Ramos (cell line): Measurements from ENCODE around the gene RPS6KA2.

Source experiments
- in situ Hi-C: fragments of 300-500 bp; cut with MboI; formaldehyde crosslinking; loops from one replicate; pipeline ENCODE4 v1.14.3; 2022; ENCODE audit warnings: low sequenced_read_pairs; ENCODE audit not compliant: unreplicated experiment

The RPS6KA2 gene

DNA sequence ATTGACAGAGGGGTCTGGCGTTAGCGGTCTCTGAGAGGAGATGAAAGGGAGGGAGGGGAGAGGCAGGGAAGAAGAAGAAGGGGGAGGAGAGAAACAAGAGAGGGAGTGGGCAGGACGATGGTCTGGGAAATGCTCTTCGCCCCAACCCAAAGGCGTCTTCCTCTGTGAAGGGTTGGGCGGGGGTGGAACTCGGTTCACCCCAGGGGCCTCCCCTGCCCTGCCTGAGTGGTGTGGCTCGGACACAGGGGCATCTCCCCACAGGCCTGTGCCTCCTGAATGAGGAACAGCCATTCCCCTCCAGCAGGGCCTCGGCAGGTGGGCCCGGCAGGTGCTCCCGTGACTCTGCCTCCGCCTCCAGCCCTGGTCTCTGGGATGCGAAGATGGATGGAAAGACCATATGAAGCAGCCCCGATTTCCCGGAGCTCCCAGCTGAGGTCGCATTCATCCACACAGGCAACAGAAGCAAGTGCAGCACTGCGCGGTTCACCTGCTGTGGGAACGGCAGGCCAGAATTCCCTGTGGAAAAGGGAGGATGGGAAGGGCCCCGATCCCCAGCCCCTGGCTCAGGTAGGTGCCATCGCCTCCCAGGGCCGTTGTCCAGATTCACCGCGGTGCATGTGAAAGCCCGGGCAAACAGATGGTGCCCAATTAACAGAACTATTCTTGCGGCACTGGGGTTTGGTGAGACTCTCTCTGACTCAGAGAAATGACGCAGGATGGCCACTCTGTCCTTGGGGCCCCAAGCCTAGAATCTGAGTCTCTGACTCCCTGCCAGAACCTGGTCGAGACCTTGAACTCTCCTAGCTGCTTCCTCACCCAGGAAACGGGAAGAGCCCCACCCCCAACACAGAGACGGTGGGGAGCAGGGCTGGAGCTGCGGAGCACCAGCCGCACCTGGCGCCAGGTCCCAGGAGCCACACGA is 29.4 kb upstream of the RPS6KA2 start:
- in situ Hi-C loops, result no loop called here

DNA sequence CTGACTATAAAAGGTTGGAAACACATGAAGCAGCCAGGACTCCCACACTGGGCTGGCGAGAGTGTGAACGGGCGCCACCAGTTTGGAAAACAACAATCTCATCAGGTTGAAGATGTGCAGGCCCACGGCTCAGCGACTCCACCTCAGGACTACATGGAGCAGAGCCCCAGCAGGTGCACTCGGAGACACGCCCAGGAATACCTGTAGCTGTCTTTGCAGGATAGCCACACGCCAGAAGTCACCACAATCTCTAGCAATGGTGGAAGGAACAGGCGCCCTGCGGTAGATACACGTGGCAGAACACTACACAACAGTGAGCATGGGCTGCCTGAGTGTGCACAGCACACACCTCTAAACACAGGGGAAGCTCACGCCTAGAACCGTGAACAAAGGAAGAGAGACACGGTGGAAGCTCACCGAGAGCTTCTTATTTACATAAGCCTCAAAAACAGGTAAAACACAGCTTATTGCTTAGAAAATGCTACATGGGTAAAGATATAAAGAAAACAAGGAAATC is 28.7 kb upstream of the RPS6KA2 start:
- in situ Hi-C loops, result no loop called here

DNA sequence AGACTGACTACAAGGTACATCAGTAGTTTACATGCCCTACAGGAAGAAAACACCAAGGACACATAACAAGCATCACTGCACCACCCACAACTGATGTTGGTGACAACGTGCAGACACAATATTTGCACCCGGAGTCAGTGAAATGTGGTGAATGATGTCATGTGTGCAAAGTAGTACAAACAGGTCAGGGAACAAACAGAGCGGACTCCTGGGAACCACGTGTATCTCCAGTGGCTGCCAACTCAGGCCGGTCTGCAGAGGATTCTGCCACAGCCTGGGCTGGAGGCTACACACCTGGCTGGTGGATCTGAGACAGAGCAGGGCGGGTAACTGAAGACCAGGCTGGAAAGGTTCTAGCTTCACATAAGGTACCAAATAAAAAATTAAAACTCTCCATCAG is 28.2 kb upstream of the RPS6KA2 start:
- in situ Hi-C loops, result no loop called here

DNA sequence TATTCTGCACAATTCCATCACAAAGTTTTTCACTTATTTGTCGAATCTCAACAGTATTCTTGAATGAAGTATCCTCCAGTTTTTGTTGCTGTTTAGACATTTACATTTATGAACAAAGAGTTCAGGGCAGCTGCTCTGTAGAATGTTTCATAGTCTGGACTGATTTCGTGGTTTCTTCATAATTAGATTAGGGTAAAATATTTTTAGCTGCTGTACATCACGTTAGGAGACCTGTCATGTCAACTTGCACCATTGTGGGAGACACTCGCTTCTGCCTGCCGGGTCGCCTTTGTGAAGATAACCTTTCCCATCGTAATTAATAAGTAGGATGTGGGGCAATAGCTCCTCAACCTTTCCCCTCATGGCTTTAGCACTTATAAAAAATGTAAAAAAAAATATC is 27.5 kb upstream of the RPS6KA2 start:
- in situ Hi-C loops, result no loop called here

DNA sequence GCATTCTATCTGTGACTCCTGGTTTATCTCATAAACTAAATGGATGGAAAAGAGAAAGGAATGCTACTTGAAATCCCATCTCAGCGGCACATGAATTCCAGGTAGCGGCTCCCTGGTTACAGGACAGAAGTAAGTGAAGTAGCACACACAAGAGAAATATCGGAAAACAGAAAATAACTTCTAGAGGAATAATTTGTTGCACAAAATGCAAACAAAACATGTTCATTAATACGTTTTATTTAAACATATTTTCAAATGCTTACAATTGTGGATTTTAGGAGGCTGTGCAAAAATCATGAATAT is 26.5 kb upstream of the RPS6KA2 start:
- in situ Hi-C loops, result no loop called here

DNA sequence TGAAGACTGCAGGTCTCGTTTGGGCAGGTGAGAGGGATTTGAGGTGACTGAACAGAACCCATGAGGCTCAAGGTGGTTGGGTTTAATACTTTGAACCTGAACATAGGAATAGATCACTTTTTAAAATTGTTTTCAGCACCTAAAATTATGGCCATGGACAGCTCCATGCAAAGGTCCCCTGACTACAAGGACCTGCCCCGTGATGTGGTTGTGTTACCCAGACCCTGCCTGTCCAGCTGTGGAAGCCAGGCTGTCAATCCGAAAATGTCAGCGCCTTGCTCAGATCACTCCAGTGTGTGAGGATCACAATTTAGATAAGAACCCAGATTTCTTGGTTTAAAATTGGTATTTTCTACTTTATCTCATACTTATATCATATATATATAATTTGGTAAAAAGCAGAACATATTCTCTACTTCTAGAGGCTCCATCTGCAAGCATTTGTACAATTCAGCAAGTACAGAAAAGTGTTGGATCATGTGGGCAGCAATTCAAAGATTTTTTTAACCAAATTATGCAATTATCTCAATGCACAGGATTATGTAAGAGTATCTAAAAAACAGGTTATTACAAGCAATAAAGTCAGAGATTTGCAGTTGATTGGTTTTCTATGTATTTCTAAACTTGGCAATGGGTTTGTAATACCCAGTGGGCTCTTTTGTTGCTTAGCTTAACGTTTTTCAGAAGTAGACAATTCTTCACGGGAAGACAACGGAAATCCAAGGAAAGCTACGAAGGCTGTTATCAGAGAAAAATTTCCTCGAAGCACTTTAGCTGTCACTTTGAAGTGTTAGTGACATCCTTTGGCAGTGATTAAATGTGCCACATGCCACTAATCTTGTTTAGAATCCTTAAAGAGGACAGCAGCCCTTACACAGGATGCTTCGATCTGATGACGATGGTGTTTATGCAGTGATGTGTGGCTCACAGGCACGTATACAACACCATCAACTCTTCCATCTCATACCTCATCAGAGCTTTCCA is 24.1 kb upstream of the RPS6KA2 start:
- in situ Hi-C loops, result no loop called here

DNA sequence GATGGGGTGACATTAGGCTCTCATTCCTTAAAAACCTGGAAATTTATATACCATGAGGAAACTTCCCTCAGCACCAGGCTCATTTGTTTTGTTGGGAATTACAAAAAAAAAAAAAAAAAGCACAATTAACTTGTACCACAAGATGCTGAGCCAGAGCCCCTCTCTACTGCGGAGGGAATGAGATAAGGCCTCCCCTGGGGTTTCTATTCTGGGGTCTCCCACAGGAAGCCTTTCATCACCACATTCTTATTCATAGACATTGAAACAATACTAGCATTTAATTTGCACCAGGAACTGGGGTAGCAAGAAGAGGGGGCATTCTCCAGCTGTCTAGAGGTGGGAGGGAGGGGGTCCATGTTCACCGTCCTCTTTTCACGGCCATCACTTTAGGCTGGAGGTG is 23.0 kb upstream of the RPS6KA2 start:
- in situ Hi-C loops, result no loop called here

DNA sequence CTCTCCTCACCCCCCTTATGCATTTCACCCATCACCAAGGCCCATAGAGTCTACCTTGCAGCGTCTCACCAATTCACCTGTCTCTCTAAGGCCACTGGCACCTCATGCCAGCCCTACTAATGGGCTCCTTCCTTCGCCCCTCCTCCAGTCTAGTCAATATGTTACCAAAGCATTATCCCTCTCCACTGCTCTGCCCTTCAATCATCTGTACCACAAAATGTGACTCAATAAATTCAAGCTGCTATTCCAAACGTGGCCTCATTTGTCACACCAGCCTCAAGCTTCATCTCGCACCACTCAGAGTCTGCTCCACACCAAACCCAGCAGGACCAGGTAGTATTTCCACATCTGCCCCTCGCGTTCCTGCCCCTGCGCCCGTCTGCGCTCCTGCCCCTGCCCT is 21.8 kb upstream of the RPS6KA2 start:
- in situ Hi-C loops, result no loop called here

DNA sequence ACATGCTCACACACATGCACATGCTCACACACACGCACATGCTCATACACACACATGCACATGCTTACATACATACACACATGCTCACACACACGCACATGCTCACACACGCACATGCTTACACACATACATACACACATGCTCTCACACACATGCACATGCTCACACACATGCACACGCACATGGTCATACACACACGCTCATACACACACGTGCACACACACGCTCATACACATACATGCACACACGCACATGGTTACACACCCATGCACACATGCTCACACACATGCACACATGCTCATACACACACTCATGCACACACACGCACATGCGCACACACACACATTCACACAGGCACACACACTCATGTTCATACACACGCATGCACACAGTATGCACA is 20.8 kb upstream of the RPS6KA2 start:
- in situ Hi-C loops, result no loop called here

DNA sequence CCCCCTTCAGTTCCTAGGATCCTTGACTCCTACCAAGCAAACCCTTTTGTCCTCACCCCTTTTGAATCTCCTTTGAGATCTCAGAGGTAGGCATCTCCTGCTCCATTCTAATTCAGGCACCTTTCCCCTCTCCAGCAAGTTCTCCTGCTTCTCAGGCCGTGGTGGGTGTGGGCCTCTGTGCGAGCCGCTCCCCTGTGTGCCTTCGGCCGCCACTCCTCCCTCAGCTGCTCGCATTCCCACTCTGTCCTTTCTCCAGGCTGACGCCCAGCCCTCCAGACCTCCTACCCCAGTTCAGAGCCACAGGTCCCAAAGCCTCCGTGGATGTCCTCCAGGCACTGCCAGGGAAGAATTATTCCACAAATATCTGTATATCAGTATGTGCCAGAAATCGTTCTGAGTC is 19.7 kb upstream of the RPS6KA2 start:
- in situ Hi-C loops, result no loop called here

DNA sequence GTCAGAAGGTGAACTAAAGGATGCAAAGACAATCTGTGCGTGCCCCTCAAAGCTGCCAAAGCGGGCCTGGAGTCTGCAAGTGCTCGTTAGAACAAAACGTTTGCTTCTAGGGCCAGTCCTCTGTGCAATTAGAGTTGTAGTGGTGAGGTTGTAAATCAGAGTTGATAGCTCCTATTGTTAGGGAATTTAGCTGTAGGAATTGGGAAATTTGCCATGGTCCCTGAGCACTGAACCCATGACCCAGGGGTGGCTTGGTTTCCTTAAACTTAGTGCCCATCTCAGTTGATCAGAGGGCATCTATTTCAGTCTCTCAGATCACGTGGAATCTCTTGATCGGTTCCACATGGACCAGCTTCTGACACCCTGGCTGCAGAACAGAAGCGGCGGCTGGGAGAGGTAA is 18.8 kb upstream of the RPS6KA2 start:
- in situ Hi-C loops, result no loop called here

DNA sequence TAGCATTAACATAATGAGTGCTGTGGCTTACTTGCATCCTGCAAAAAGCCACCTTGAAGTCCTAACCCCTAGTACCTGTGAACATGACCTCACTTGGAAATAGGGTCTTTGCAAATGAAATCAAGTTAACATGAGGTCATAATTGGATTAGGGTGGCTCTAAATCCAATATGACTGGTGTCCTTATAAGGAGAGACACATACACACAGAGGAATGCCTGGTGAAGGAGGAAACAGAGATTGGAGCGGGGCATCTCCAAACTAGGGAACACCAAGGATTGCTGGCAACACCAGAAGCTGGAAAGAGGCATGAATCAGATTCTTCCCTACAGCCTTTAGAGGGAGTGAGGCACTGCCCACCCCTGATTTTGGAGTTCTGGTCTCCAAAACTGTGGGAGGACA is 17.6 kb upstream of the RPS6KA2 start:
- in situ Hi-C loops, result no loop called here

DNA sequence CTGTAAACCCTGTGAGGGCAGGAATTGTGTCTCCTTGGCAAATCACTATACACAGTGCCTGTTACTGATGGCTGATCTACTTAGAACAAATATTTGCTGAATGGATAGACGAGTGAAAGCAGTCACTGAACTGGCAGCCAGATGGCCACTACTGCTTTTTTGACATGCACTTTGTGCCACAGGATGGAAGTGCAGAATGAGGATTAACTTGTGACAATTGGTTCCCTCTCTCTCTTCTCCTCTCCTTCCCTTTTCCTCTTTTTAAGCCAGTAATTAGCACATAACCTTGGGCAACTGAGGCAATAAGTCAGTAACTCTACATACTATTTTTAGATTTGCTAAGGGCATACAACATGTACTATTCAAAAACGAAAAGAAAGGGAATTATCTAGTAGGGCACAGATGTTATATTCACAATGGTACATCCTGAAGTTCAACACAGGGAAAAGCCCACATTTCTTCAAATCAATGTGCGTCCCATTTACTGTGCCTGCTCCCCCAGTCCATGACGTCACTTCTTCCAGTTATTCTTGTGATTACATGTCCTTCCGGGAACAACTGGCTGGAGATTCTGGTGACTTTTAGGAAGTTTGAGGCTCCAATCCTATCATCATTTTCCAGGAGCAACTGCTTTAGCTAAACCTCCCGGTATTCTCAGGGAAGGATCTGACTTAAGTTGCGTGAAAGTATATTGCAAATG is 17.0 kb upstream of the RPS6KA2 start:
- in situ Hi-C loops, result no loop called here

DNA sequence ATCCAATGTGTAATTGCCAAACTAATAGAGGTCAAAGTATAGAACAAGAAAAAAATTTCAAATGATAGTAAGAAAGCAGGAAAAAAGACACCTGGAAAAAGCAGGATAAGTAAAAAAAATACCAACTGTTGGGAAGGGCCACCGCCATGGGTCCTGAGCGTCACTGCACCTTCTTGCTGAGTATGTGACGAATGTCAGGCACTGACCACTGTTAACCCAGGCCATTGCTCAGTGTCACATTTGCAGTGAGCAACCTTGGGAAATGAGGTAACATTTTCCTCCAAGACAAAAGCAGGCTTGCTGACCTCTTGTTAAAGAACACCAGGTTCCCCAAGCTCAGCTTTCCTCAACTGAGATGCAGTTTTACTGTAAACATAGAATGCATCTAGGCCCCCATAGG is 15.6 kb upstream of the RPS6KA2 start:
- in situ Hi-C loops, result no loop called here

DNA sequence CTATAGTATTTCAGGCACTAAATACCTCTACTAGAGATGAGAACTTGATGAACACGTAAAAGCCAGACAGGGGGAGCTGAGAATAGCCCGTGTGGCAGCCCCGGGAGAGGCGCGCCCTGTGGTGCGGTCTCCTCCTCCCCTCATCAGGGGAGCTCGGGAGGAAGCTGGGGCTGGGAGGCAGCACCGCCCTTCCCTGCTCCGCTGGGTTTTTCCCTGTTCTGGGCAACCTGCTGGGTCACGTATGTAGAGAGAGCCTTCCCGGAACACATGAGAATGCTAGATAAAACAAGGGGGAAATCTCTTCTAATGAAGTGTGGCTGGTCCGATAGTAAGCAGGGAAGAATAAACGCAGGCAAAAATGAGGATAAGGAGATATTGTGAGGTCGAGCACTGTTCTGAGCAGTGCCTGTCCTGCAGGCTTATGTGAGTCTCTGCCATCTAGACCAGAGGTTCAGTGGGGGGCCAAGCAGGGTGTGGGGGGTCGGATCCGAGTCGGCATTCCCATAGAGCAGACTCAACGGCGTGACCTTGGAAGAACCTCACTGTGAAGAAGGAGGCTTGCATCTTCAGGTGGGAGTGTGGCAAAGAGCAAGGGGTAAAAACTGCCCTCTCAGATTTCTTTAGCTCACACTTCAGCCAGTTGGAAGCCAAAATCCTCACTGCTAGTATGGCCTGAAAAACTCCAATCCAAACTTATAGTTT is 13.4 kb upstream of the RPS6KA2 start:
- in situ Hi-C loops, result no loop called here

DNA sequence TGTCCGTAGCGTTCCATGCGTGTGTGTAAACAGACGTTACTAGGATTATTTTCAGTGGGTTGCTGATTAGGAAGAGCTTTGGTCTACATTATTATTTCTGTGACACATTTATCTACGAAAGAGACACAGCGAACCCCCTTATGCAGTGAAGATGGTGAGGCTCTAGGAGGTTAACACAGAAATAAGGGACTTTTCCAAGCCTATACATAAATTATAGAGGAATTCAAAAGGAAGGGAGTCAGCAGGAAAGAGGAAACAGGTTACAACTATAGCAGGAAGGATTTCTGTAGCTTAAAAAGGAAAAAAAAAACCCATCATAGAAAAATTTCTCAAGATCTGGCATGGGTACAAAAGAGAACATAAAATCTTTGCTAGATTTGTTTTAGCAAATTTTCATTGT is 12.9 kb upstream of the RPS6KA2 start:
- in situ Hi-C loops, result no loop called here

DNA sequence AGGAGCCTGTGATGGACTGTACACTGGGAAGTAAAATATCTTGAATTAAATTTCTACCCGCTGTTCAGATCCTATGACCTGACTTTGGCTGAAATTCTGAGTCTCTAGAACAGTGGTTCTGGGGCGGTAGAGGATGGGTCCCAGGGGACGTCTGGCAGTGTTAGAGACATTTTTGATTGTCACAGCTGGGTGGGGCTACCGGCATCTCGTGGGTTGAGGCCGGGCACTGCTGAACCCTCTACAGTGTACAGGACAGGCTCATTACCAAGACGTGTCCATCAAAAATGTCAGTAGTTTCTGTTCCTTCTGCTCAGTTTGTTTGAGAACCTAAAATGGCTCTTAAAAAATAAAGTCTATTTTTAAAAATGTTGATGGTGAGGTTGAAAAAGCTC is 11.5 kb upstream of the RPS6KA2 start:
- in situ Hi-C loops, result no loop called here

DNA sequence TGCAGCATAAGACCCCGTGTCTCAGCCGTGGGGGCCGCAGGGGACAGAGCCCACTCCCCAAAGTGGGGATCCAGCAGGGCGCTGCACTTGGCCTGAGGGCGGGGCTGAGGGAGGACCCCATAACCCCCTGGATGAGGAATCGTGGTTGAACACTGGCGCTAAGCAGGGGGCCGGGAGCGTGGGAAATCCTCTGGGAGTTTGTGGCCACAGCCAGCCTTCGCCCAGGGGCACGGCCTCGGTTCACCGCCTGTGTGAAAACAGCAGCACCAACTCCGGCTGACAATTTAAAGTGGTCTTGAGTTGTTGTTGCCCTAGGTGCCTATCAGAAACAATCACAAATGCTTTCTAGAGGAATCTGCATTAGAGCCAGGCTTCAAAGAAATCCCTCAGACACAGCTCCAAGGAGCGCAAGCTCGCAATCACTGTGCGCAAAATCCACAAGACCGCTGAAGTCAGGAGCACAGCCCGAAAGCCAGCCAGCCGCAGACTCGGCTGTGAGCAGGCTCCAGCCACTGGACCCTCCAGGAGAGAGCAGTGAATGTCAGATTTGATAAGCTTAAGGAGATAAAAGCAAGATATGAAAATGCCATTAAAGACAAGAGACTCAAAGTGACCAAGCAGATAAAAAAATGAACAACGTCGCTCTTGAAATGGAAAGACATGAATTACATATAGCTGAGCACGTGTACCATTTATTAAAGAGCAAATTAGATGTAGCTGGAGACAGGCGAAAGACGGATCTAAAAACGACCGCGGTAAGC is 10.9 kb upstream of the RPS6KA2 start:
- in situ Hi-C loops, result no loop called here

DNA sequence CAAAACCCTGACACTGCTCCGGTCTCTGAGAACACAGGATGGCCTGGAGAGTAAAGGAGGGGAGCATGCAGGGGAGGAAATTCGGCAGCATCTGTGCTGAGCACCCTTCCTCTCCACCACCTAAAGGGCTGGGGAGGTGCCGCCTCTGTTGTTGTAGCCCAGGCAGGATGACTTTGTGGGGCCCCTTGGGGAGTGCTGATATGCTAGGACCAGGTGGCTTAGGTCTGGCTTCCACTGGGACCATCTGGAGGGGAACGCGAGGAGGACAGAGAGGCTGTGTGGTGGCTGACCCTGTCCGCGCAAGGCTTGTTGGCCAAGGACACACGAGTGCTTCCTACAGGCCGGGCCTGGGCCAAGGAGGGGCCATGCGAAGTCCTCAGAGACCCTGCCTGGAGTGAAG is 9.9 kb upstream of the RPS6KA2 start:
- in situ Hi-C loops, result no loop called here
